Fibroblast of the aortic adventitia (primary cell): ENCODE measurements around the gene RBMS3. TPM values are rescaled to one million over a fixed set of nuclear protein-coding genes. Genes with fewer than 3 reads are reported as not detected.

Experiments used
- DNase-seq: peaks from one replicate; pipeline ENCODE4 v3.0.0-alpha.2; 2010; ENCODE audit warnings: low read depth
- H3K4me3 ChIP-seq: 2 replicates; pipeline ENCODE4 v1.5.1; 2011; ENCODE audit warnings: low read depth, mild to moderate bottlenecking, control low read depth, low read length, moderate library complexity
- CTCF ChIP-seq: IDR thresholded peaks from 2 replicates; pipeline ENCODE4 v1.5.1; 2011; ENCODE audit warnings: mild to moderate bottlenecking, low read length, control low read depth, inconsistent platforms; ENCODE audit not compliant: insufficient read depth
- total RNA-seq: library from RNA; depleted of rRNA; stranded (reverse); fragments of >200 nt; gene quantifications from 2 replicates; pipeline ENCODE4 v1.2.3, GENCODE V29; 2012; ENCODE audit warnings: low replicate concordance

RBMS3 gene
- total RNA-seq, 1 donor = 84.1 TPM

- no peak overlapping the region for H3K4me3 ChIP-seq
- no peak for TF ChIP-seq CTCF
- no peak for DNase-seq
Measured at GRCh38 chr3:29679944-29680343, 399.1 kb downstream of the RBMS3 start.

GRCh38 chr3:29683018-29683993 is 402.4 kb downstream of the RBMS3 start:
- no peak for TF ChIP-seq CTCF
- H3K4me3 ChIP-seq = no peak overlapping the region
- peak; percentile 95 for DNase-seq

GRCh38 chr3:29686889-29687592 is 406.2 kb downstream of the RBMS3 start:
- H3K4me3 ChIP-seq = no peak overlapping the region
- no peak for TF ChIP-seq CTCF
- DNase-seq = peak; percentile 74

GRCh38 chr3:29690686-29691353 is 409.9 kb downstream of the RBMS3 start:
- H3K4me3 ChIP-seq = no peak overlapping the region
- no peak for TF ChIP-seq CTCF
- peak; percentile 28 for DNase-seq

- peak; percentile 97 for DNase-seq
- H3K4me3 ChIP-seq = no peak overlapping the region
- TF ChIP-seq CTCF = no peak
Measured at GRCh38 chr3:29693863-29694262, 413.0 kb downstream of the RBMS3 start.

GRCh38 chr3:29694331-29694730 is 413.5 kb downstream of the RBMS3 start:
- DNase-seq = no peak
- no peak for TF ChIP-seq CTCF
- H3K4me3 ChIP-seq = no peak overlapping the region
